Measurements from ENCODE around the gene SRPX2.

- TF ChIP-seq CTCF (IDR thresholded peaks at IDR 0.05): no peak
- TF ChIP-seq POLR2A (IDR thresholded peaks at IDR 0.05): no peak
These were observed 52.8 kb downstream of the SRPX2 start for GRCh38 chrX:100696699-100697351.

Data from right lobe of liver (tissue), 4 donors.